Esophagus squamous epithelium (tissue), 4 donors: Measurements from ENCODE around the gene CELSR1.

ENCODE experiments used
- POLR2A ChIP-seq, 4 donors: fragments of 450-650 bp; IDR thresholded peaks; one replicate each; pipeline ENCODE4 v1.6.1; 2017; ENCODE audit warnings: antibody characterized with exemption in 4 of 4, mild to moderate bottlenecking in 4 of 4, moderate library complexity in 3 of 4
- TF ChIP-seq, protein P1 (sequence below), 6 experiments: fragments of 450-650 bp in 4 of 6; fragments of 200-600 bp in 2 of 6; sonication (generic) in 2 of 6; IDR thresholded peaks; one replicate each; pipeline ENCODE4 v1.5.1; 2016 to 2019; ENCODE audit warnings: antibody characterized with exemption in 6 of 6, mild to moderate bottlenecking in 4 of 6, moderate library complexity in 4 of 6

GRCh38 chr22:46508491-46508999, 28.9 kb downstream of the CELSR1 start:
- TF ChIP-seq, protein P1, sequence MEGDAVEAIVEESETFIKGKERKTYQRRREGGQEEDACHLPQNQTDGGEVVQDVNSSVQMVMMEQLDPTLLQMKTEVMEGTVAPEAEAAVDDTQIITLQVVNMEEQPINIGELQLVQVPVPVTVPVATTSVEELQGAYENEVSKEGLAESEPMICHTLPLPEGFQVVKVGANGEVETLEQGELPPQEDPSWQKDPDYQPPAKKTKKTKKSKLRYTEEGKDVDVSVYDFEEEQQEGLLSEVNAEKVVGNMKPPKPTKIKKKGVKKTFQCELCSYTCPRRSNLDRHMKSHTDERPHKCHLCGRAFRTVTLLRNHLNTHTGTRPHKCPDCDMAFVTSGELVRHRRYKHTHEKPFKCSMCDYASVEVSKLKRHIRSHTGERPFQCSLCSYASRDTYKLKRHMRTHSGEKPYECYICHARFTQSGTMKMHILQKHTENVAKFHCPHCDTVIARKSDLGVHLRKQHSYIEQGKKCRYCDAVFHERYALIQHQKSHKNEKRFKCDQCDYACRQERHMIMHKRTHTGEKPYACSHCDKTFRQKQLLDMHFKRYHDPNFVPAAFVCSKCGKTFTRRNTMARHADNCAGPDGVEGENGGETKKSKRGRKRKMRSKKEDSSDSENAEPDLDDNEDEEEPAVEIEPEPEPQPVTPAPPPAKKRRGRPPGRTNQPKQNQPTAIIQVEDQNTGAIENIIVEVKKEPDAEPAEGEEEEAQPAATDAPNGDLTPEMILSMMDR (IDR thresholded peaks at IDR 0.05) = no peak
- TF ChIP-seq POLR2A (IDR thresholded peaks at IDR 0.05) = no peak
